Stimulated activated CD8-positive, alpha-beta memory T cell treated with anti-CD3 and anti-CD28 coated beads, Interleukin-4, amount 100 ng/mL, for 48 hours (primary cell): ENCODE results near the gene STK31.
"Not testable (repeated sequence)": the region's sequence is repeated elsewhere in the genome, so short reads cannot be mapped to it uniquely, and the experiment has no call there.

Source experiments
- DNase-seq: peaks from one replicate; pipeline ENCODE4 v3.0.0-alpha.2; 2020

The STK31 gene

DNA sequence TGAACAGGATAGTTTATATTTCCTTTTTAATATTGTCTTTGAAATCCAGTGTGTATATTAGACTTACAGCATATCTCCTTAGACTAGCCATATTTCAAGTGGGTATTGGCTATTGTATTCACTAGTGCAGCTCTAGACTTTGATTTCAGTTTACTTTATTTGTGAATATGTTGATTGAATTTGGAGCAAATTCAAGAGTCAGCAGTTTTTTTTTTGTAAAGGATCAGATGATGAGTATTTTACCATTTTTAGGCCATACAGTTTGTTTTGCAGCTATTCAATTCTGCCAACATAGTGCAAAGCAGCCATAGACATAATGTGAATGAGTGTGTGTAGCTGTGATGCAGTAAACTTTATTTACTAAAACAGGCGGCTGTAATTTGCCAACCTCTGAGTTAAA, 4.6 kb downstream of the STK31 start:
- no peak for DNase-seq

DNA sequence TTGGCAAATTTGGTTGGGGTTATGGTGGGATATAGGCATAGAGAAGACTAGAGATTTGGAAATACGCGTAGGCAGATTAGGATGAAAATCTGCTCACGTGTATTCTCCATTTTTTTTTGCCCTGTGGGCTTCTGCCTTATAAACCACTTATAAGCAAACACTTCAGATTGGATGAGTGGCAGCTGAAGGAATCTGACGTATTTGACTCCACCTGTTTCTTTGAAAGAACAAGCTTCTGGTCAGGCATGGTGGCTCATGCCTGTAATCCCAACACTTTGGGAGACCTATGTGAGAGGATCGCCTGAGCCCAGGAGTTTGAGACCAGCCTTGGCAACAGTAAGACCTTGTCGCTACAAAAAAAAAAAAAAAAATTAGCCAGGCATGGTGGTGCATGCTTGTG, 5.1 kb downstream of the STK31 start:
- DNase-seq, result no peak

DNA sequence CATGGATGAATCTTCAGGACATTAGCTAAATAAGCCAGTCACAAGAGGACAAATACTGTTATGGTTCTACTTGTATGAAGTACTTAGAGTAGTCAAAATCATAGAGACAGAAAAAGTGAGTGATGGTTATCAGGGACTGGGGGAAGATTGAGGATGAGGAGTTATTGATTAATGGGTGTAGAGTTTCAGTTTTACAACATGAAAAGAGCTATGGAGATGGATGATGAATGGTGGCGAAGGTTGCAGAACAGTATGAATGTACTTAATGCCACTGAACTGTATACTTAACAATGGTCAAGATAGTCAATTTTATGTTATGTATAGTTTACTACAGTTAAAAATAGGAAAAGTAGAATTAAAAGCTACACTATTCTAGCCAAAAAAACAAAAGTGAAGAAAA, 7.8 kb downstream of the STK31 start:
- no peak for DNase-seq

DNA sequence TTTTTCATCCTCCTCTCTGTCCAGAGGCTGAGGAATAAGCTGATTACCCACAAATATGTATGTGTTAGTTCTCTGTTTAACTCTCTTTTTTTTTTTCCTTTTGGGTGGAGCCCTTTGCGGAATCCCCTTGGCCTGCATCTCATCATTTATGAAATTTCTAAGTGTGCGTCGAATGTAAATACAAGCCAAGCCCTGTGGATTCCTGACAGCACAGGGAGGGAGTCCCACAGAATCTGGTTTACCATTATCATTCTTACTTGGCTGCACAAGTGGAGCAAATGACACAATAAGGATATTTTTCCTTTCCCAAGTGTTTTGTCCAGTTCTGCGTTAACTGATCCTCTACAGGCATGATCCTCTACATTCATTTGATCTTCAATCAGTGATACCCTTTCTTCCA, 11.4 kb downstream of the STK31 start:
- DNase-seq, result no peak

DNA sequence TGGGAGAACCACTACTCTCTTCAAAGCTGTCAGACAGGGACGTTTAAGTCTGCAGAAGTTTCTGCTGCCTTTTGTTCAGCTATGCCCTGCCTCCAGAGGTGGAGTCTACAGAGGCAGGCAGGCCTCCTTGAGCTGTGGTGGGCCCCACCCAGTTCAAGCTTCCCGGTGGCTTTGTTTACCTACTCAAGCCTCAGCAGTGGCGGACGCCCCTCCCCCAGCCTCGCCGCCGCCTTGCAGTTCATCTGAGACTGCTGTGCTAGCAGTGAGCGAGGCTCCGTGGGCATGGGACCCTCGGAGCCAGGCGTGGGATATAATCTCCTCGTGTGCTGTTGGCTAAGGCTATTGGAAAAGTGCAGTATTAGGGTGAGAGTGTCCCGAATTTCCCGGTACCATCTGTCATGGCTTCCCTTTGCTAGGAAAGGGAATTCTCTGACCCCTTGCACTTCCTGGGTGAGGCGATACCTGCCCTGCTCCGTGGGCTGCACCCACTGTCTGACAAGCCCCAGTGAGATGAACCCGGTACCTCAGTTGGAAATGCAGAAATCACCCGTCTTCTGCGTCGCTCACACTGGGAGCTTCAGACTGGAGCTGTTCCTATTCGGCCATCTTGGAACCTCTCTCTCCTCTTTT, 12.7 kb downstream of the STK31 start:
- DNase-seq, result not testable (repeated sequence)

DNA sequence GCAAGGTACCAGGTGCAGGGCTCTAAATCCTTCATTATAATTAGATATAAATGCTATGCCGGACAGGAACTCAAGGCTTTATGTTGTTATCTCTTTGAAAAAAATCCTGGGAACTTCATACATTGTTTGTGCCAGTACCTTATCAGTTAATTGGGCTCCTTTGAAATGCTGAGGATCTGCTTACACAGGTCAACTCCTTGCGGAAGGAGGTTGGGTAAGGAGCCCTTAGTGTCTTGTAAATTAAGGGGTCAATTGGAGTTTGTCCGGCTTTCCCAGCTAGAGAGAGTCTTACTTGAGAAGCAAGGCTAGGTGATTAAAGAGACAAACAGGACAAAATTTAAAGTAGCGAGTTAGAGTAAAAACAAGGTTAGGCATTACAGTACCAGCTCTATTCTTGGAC, 14.1 kb downstream of the STK31 start:
- DNase-seq, result not testable (repeated sequence)

DNA sequence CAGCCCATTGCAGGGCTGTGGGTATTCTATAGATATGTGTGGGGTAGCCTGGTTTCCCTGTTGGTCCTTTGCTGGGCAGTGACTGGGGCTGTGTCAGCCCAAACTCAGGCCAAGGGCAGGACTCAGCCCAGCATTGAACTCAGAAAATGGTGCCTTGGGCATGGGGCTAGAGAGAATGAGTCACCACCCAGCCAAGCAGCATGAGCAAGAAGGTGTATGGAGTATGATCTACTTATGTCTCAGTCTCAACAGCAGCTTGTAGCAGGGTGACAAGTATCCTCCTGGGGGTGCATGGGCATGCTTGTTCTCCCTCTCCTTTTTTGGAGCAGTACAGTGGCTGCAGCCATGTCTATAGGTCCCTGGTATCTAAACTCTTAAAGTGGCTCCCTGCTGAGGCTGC, 32.0 kb downstream of the STK31 start:
- DNase-seq, result no peak

DNA sequence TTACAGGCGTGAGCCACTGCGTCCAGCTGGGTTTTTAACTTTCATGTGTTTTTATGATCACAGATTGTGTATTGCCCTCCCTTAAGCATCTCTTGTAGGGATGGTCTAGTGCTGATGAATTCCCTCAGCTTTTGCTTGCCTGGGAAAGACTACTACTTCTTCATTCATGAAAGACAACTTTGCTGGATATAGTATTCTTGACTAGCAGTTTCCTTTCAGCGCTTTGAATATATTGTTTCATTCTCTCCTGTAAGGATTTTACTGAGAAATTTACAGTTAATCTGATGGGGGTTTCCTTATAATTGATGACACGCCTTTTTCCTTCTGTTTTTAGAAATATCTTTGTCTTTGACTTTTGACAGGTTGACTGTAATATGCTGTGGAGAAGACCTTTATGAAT, 33.2 kb downstream of the STK31 start:
- DNase-seq, result no peak

DNA sequence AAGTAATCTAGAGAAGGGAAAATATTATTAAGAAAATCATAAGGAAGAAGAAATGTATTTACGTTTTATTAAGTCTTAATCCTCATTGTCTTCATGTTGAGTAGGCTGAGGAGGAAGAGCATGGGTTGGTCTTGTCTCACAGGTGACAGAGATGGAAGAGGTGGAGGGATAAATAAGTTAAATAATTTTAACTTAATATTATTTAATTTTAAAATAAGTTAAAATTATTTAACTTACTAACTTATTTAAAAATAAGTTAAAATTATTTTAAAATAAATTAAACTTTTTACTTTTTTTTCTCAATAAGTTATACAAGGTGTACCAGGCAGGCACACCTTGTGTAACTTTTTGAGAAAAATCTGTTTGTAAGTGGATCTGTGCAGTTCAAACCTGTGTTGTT, 36.6 kb downstream of the STK31 start:
- DNase-seq, result no peak

DNA sequence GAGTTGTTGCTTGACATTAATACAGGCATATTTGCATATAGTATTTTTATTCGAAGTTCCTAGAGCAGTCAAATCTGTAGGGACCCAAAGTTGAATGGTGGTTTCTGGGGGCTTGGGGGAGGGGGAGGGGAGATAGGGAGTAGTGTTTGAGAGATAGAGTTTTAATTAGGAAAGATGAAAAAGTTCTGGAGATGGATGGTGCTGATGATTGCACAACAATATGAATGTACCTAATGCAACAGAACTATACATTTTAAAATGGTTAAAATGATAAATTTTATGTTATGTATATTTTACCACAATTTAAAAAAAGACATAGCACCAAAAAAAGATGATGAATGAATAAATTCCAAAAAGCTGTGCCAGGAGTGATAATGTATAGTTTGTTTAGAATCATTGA, 41.8 kb downstream of the STK31 start:
- no peak for DNase-seq

DNA sequence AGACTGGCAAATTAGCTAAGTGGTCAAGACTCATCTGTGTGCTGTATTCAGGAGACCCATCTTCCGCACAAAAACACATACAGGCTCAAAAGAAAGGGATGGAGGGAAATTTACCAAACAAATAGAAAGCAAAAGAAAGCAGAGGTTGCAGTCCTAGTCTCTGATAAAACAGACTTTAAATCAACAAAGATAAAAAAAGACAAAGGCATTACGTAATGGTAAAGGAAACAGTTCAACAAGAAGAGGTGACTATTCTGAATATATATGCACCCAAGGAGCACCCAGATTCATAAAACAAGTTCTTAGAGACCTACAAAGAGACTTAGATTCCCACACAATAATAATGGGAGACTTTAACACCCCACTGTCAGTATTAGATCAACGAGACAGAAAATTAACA, 48.8 kb downstream of the STK31 start:
- not testable (repeated sequence) for DNase-seq

DNA sequence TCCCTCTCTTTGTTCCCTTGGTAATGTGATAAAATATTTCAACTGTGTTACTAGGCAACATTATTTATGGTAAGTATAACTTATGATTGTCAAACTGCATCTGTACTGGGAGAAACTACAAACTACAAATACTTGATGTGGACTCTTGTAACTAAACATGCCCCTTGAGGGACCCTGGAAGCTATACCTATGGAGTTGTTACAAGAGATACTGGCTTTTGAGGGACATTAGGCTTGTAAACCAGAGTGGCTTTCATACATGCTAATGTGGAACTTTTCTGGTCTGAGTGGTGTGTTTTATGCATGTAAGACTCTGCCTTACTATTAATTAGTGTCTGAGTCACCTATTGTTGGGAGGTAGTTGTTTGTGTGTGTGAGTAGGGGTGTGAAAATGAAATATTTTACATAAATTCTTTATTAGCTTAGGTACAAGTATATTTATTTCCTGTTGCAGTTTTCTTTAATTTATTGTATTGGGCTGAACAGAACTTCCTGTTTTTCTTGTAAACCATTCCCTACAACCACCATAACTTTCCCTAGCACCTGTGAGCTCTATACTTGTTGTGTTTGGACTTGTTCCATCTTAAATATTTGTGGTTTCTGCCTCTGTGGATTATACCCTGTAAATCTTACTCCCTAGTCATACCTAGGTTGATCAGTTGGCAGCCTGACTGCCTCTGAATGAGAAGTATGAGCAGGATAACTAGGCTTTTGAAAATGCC, 49.8 kb downstream of the STK31 start:
- no peak for DNase-seq

DNA sequence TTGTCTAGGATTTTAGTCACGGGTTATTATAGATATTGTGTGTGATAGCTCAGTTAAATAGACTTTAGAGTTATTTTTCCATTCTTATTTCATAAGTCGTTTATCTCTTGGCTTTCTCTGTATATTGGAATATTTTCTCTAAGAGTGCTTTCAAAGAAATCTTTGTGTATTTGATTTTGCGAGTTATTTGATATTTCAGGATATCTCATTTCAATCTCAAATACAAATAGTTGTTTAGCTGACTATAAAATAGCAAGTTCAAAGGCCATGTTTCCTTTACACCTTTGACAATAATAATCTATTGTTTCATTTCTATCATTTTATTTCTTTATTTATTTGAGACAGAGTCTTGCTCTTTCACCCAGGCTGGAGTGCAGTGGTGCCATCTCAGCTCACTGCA, 55.9 kb downstream of the STK31 start:
- no peak for DNase-seq

DNA sequence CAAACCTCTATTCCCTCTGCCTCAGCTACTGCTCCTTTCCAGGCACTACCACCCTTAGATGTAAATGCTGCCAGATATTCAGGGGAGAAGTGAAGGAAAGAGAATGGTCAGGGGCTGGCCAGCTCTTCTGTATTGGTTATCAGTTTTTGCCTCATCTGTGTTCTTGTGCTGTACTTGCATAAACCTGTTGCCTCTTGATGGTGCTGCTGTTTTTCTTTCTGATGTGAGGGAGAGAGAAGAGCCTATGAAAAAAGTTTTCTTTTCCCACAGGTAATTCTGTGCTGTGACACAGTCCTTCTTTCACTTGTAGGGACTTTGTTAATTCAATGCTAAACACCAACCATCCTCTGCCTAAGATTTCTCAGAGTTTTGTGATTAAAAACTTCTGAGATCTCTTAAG, 57.5 kb downstream of the STK31 start:
- no peak for DNase-seq

DNA sequence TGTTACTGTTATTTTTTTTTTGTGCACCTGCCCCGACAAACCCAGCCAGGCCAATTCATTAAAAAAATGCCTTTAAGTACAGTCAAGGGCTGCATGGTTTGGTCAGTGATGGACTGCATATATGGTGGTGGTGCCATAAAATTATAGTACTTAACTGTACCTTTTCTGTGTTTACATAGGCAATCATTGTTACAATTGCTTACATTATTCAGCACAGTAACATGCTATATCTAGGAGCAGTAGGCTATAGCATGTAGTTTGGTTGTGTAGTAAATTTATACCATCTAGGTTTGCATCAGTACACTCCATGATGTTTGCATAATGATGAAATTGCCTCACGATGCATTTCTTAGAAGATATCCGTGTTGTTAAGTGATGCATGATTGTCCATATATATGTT, 58.0 kb downstream of the STK31 start:
- DNase-seq, result no peak

DNA sequence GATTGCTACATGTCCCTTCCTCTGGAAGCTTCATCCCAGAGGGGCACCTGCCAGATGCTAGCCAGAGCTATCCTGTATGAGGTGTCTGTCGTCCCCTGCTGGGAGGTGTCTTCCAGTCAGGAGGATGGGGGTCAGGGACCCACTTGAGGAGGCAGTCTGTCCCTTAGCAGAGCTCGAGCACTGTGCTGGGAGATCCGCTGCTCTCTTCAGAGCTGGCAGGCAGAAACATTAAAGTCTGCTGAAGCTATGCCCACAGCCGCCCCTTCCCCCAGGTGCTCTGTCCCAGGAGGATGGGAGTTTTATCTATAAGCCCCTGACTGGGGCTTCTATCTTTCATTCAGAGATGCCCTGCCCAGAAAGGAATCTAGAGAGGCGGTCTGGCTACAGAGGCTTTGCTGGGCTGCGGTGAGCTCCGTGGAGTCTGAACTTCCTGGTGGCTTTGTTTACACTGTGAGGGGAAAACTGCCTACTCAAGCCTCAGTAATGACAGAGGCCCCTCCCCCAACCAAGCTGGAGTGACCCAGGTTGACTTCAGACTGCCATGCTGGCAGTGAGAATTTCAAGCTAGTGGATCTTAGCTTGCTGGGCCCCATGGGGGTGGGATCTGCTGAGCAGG, 69.3 kb downstream of the STK31 start:
- DNase-seq, result not testable (repeated sequence)

DNA sequence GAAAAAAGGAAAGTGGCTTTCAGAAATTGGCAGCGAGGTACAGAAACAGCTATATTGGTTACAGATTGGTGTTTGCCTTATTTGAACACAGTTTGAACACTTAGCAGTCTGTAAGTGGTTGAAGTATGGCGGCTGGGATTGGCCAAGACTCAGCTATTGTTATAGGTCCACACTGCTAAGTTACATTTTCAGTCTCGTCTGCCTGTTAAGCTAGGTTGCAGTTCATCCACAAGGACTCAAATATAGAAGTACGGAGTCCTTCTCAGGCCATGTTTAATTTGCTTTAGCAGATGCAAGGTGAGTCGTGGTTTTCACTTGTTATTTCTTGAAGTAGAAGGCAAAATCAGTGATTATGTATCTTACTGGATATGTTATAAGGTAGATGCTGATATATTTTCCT, 73.1 kb downstream of the STK31 start:
- no peak for DNase-seq

DNA sequence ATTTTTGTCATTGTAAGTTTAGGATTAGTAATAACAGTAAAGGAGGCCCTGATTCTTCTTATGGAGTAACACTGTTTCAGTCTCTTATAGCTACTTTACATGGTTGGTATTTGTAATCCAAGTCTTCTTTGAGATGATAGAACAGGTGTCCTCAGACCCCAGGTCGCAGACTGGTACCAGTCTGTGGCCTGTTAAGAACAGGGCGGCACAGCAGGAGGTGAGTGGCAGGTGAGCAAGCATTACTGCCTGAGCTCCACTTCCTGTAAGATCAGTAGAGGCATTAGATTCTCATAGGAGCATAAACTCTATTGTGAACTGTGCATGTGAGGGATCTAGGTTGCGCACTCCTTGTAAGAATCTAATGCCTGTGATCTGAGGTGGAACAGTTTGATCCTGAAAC, 77.3 kb downstream of the STK31 start:
- DNase-seq, result no peak

DNA sequence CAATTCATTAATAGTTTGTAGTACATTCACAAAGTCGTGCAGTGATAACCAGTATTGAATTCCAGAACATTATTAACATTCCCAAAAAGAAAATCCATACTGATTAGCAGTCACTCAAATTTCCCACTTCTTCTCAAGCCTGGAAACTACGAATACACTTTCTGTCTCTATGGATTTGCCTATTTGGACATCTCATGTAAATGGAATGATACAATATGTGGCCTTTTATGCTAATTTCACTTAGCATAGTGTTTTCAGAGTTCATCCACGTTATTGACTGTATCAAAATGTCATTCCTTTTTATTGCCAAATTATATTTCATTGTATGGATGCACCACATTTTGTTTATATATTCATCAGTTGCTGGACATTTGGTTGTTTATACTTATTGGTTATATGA, 78.8 kb downstream of the STK31 start:
- no peak for DNase-seq

DNA sequence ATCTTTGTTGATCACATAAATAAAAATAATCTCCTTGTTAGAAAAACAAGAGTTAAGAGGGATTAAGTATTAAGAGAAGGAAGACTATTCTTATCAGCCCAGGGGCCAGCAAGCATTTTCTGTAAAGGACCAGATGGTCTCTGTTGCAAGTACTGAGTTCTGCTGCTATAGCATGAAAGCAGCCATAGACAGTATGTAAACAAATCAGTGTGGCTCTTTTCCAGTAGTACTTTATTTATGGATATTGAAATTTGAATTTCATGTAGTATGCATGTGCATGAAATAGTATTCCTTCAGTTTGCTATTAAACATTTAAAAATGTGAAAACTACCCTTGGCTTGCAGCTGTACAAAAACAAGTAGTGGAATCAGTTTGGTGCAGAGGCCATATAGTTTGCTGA, 81.7 kb downstream of the STK31 start:
- DNase-seq, result no peak

DNA sequence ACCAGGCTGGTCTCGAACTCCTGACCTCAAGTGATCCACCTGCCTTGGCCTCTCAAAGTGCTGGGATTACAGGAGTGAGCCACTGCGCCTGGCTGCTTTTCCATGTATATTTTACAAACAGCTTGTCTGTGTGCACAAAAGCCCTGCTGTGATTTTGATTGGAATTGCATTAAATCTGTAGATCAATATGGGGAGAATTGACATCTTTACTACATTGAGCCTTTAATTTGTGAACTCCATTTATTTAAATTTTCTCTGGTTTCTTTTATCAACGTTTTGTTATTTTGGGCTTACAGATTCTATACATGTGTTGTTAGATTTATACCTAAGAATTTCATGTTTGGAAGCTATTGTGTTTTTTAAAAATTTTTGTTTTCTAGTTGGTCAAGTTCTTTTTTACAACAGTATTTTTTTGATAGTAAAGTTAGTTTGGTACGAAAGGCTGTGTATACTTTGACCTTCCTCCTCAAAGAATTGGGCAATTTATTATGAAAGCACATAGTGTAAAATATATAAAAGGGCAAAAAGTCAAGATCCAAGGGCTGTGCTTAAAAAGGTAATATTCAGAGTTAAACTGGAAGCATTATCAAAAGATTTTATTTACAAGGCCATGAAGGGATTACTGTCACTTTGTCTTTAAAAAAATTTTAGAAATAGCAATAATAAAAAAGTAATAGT, 92.8 kb downstream of the STK31 start:
- no peak for DNase-seq

DNA sequence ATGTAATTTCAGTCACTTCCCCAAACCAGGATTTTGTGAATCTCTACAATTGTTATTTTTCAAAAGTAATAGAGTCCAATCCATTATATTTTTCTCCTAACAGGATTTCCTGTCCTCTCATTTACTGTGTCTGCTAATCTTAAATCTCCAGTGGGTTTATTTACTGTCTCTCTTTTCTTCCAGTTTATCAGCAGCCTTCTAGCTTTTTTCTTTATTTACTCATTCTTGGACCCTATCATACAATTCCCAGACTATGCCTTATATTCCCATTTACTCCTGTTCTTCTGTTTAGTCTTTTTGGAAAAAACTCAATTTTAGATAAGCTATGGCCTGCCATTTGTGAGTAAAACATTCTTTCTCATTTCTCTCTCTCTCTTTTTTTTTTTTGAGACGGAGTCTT, 94.7 kb downstream of the STK31 start:
- DNase-seq, result no peak

DNA sequence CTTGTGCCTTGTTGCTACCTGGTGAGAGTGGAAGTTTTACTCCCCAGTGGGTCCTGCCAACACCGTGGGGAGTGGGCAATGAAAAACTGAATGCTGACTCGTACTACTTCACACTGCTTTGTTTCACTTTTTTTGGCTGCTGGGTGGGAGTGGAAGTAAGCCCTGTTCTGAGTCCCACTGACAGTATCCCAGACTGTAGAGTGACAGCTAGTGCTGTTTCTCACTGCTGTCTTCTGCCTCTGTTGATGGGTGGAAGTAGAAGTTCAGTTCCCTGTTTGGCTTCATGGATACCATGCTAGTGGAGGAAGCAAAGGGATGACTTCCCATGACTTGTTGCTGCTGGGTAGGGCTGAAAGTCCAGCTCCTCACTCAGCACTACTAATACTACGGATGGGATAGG, 98.4 kb downstream of the STK31 start:
- no peak for DNase-seq

DNA sequence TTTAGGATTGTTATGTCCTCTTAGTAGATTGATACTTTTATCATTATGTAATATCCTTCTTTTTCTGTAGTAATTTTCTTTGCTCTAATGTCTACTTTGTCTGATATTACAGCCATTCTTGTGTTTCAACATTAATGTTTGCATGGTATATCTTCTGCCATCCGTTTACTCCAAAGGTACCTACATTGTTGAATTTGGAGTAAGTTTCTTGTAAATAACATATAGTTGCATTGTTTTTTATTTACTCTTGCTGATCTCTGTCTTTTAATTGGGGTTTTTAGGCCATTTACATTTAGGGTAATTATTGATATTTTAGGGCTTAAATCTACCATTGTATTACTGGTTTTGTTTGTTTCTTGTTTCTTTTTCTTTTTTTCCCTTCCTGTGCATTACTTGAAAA, 100.1 kb downstream of the STK31 start:
- no peak for DNase-seq
